BE2C (cell line): ENCODE results near the gene CHRM4.
A peak's percentile ranks its signal among the peaks of the same experiment; 100 is the strongest.

Experiments used
- DNase-seq: peaks from one replicate; pipeline ENCODE4 v3.0.0-alpha.2; 2020
- H3K27me3 ChIP-seq: fragments of 250-450 bp; sonication (Bioruptor Pico); 2 replicates; pipeline ENCODE4 v1.5.1; 2020; ENCODE audit warnings: mild to moderate bottlenecking
- H3K36me3 ChIP-seq: fragments of 250-450 bp; sonication (Bioruptor Pico); 2 replicates; pipeline ENCODE4 v1.5.1; 2020; ENCODE audit warnings: mild to moderate bottlenecking
- H3K4me1 ChIP-seq: fragments of 250-450 bp; sonication (Bioruptor Pico); 2 replicates; pipeline ENCODE4 v1.5.1; 2020
- H3K4me3 ChIP-seq: 2 replicates; pipeline ENCODE4 v1.5.1; 2011; ENCODE audit warnings: low read depth, low read length
- H3K9me3 ChIP-seq: fragments of 250-450 bp; sonication (Bioruptor Pico); 2 replicates; pipeline ENCODE4 v1.5.1; 2020
- TF ChIP-seq, protein P1 (sequence below): IDR thresholded peaks from 2 replicates; pipeline ENCODE4 v1.5.1; 2012; ENCODE audit warnings: mild to moderate bottlenecking, low read depth, low read length

Gene CHRM4

DNA sequence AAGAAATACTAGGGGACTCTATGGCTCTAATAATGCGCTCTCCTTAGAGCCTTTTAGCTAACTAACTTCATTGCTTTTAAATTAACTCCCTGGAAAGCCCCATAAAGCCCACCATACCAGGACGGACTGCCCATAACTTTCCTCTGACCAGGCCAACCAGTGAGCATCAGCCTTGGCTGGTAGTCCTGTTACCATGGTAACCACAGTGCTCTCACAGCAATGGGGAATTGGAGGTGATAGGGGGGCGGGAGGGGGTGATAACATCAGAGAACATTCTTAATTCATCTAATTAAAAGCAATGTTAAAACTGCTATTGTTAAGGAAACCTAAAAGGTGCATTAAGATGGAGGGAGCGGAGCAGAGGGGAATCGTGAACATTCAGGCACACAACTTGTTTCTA is 27.2 kb upstream of the CHRM4 start:
- TF ChIP-seq, protein P1, sequence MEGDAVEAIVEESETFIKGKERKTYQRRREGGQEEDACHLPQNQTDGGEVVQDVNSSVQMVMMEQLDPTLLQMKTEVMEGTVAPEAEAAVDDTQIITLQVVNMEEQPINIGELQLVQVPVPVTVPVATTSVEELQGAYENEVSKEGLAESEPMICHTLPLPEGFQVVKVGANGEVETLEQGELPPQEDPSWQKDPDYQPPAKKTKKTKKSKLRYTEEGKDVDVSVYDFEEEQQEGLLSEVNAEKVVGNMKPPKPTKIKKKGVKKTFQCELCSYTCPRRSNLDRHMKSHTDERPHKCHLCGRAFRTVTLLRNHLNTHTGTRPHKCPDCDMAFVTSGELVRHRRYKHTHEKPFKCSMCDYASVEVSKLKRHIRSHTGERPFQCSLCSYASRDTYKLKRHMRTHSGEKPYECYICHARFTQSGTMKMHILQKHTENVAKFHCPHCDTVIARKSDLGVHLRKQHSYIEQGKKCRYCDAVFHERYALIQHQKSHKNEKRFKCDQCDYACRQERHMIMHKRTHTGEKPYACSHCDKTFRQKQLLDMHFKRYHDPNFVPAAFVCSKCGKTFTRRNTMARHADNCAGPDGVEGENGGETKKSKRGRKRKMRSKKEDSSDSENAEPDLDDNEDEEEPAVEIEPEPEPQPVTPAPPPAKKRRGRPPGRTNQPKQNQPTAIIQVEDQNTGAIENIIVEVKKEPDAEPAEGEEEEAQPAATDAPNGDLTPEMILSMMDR = no peak

DNA sequence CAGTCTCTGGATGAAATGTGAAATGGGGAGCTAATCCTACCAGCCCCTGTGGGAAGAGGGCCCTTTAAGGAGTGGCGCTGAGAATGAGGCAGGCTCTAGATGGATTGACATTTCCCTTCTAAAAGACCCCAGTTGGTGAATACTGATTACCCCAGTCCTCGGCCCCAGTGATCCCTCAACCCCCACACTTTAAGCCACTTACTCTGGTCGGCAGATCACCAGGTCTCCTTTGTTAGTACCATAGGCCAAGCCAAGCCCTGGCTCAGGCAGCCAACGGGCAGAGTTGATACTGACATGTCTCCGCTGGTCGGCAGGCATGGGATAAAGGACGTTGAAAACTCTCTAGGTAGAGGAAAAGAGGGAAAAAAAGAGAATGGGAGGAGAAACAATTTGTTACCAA is 26.1 kb upstream of the CHRM4 start:
- no peak for DNase-seq
- Histone ChIP-seq H3K9me3 (no peaks in the 10 kb centered on the region), H3K4me3 (no peak overlapping the region), H3K4me1 (no peaks in the 10 kb centered on the region), H3K36me3 (no peaks in the 10 kb centered on the region; the same call in 1 of the 2 replicates), H3K27me3 (no peaks in the 10 kb centered on the region)
- TF ChIP-seq, protein P1 = no peak

More for the DNA sequence above, 27.2 kb upstream of the CHRM4 start:
- Histone ChIP-seq H3K4me1 (no peaks in the 10 kb centered on the region), H3K36me3 (no peaks in the 10 kb centered on the region; the same call in 1 of the 2 replicates), H3K4me3 (no peak overlapping the region), H3K27me3 (no peaks in the 10 kb centered on the region), H3K9me3 (no peaks in the 10 kb centered on the region)
- no peak for DNase-seq

DNA sequence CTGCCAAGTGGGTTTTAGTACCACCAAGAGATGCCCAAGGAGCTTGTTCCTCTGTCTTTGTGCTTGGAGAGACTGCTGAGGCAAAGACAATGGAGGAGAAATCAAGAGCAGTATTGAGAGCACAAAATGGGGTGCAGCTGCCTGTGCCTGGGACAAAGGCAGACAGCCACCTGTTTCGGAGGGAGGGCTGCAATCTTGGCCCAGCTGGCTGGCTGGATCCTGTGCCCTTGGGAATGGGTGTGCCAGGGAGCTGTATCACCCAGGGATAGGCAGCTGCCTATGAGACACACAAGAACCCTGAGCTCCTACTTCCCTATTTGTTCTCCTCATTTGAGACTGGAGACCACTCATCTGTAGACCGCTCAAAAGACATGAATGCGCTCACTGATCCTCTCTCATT is 23.3 kb upstream of the CHRM4 start:
- no peaks in the 10 kb centered on the region; the same call in 1 of the 2 replicates for H3K36me3 ChIP-seq
- no peak for DNase-seq

DNA sequence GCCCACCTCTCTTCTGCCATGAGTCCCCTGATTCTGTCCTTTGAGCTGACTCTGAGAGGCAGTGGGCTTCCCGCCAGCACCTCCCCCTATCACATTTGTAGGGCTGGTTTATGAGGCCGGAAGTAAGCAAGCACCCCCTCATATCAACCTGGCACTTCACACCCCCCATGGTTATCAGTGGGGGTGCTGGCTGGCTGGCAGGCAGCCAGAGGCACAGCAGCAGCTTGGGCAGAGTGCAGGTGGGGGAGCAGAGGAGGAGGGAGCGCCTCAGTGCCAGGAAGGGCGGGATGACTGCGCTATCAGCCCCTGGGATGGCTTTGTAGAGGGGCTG is 22.9 kb upstream of the CHRM4 start:
- Histone ChIP-seq H3K27me3 (no peaks in the 10 kb centered on the region), H3K36me3 (no peaks in the 10 kb centered on the region; the same call in 1 of the 2 replicates), H3K4me3 (no peak overlapping the region), H3K4me1 (no peaks in the 10 kb centered on the region), H3K9me3 (no peaks in the 10 kb centered on the region)
- no peak for DNase-seq
- TF ChIP-seq, protein P1 = no peak

More for the DNA sequence above, 23.3 kb upstream of the CHRM4 start:
- Histone ChIP-seq H3K4me3 (no peak overlapping the region), H3K27me3 (no peaks in the 10 kb centered on the region), H3K9me3 (no peaks in the 10 kb centered on the region), H3K4me1 (no peaks in the 10 kb centered on the region)
- TF ChIP-seq, protein P1 = no peak

DNA sequence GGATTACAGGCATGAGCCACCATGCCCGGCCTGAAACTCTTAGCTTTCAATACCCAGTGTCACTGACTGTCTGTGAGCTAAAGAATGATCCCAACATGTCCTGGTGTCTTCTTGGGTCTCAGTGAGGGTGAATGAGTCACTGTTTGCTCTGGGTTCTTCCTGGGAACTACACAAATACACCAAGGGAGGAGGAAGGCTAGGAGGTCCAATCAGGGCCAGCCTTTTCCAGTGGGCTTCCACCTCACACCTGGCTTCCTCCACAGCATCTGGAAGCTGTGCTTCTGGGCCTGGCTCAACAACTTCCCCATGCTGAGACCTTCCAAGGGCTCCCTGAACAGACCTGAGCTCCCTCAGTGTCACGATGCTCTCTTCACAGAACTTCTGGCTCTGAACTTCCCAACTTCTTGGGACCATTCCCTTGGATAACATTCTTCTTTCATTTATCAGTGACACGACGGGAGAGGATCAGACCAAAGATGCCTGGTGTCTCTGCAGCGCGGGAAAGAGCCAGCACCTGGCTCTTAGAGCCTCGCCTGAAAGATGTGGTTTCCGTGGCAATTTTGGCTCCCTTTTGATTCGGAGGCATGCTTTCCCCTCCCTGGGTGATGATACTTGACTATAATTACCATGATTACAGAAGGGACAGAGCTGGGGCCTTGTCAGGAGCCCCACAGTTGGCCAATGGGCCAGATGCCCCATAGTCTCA is 22.3 kb upstream of the CHRM4 start:
- Histone ChIP-seq H3K4me1 (no peaks in the 10 kb centered on the region), H3K4me3 (no peak overlapping the region), H3K27me3 (no peaks in the 10 kb centered on the region), H3K36me3 (no peaks in the 10 kb centered on the region; the same call in 1 of the 2 replicates), H3K9me3 (no peaks in the 10 kb centered on the region)
- no peak for DNase-seq
- TF ChIP-seq, protein P1 = no peak

DNA sequence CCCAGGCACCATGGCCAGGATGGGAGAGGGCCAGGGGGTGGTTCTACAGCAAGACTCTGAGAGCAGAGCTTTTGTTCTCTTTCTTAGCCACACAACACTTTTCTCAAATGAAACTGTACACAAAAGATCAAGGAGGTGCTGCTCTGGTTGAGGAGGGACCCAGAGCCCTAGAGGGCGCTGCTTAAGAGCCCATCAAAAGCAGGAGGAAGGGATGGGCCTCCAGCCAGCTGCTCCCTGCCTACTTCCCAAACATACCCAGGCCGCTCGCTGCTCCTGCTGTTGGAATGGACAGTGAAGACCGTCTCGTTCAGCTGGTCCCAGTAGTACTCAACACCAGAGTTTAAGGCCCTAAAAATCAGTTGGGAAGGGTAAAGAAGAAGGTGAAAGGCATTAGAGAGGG is 18.4 kb upstream of the CHRM4 start:
- Histone ChIP-seq H3K36me3 (no peaks in the 10 kb centered on the region; the same call in 1 of the 2 replicates), H3K4me3 (no peak overlapping the region)
- DNase-seq = no peak

More for the DNA sequence above, 18.4 kb upstream of the CHRM4 start:
- TF ChIP-seq, protein P1 = peak; percentile 30; the same call in 1 of the 2 replicates
- Histone ChIP-seq H3K4me1 (no peaks in the 10 kb centered on the region), H3K27me3 (no peaks in the 10 kb centered on the region), H3K9me3 (no peaks in the 10 kb centered on the region)
